Thyroid gland (tissue), 4 donors: Measurements from ENCODE around the gene LYSMD3. TPM values are rescaled to one million over a fixed set of nuclear protein-coding genes. Genes with fewer than 3 reads are reported as not detected.
A peak's percentile ranks its signal among the peaks of the same experiment; 100 is the strongest.
"Not testable (repeated sequence)": the region's sequence is repeated elsewhere in the genome, so short reads cannot be mapped to it uniquely, and the experiment has no call there.

ENCODE experiments used
- DNase-seq, 2 donors: peaks; one replicate each; pipeline ENCODE4 v3.0.0-alpha.2; 2019
- H3K27ac ChIP-seq, 3 donors: fragments of 200-600 bp; sonication (generic); 1 replicate in 2 of 3; 2 replicates in 1 of 3; pipeline ENCODE4 v1.5.1; 2016 to 2019; ENCODE audit warnings: mild to moderate bottlenecking in 1 of 3, moderate library complexity in 1 of 3
- H3K27me3 ChIP-seq: fragments of 200-600 bp; sonication (generic); one replicate; pipeline ENCODE4 v1.5.1; 2019
- H3K36me3 ChIP-seq, 2 donors: fragments of 200-600 bp; sonication (generic); one replicate each; pipeline ENCODE4 v1.5.1; 2016 to 2019
- H3K4me1 ChIP-seq, 2 donors: fragments of 200-600 bp; sonication (generic); one replicate each; pipeline ENCODE4 v1.5.1; 2017 to 2019
- H3K4me3 ChIP-seq, 3 donors: fragments of 200-600 bp; sonication (generic); replicated peaks in 1 of 3; 1 replicate in 2 of 3; 2 replicates in 1 of 3; pipeline ENCODE4 v1.5.1; 2016; ENCODE audit warnings: mild to moderate bottlenecking in 1 of 3
- H3K9me3 ChIP-seq: fragments of 200-600 bp; sonication (generic); one replicate; pipeline ENCODE4 v1.5.1; 2017
- POLR2A ChIP-seq, 2 donors: fragments of 450-650 bp; IDR thresholded peaks; one replicate each; pipeline ENCODE4 v1.6.1; 2017; ENCODE audit warnings: antibody characterized with exemption in 2 of 2, mild to moderate bottlenecking in 2 of 2, moderate library complexity in 1 of 2
- WGBS, 2 donors: methylation state at CpG; one replicate each; pipeline ENCODE4 v1.1.5; 2017; 5-methylcytosine and 5-hydroxymethylcytosine counted together
- intact Hi-C: fragments of 100-400 bp; cut with DNase I; formaldehyde crosslinking; loops from one replicate; pipeline ENCODE4 v1.15.1; 2023
- total RNA-seq, 4 donors: library from RNA; depleted of rRNA; stranded (reverse); fragments of >200 nt; gene quantifications; one replicate each; pipeline ENCODE4 v1.2.3, GENCODE V29; 2016
- TF ChIP-seq, protein P1 (sequence below), 6 experiments: fragments of 200-600 bp in 3 of 6; fragments of 450-650 bp in 3 of 6; sonication (generic) in 3 of 6; IDR thresholded peaks; one replicate each; pipeline ENCODE4 v1.5.1; 2016 to 2019; ENCODE audit warnings: antibody characterized with exemption in 6 of 6, mild to moderate bottlenecking in 2 of 6, inconsistent platforms in 1 of 6, moderate library complexity in 1 of 6

Gene LYSMD3
- 10 to 100 TPM; 20.9 to 32.7 (median 27.2) TPM for total RNA-seq

DNA sequence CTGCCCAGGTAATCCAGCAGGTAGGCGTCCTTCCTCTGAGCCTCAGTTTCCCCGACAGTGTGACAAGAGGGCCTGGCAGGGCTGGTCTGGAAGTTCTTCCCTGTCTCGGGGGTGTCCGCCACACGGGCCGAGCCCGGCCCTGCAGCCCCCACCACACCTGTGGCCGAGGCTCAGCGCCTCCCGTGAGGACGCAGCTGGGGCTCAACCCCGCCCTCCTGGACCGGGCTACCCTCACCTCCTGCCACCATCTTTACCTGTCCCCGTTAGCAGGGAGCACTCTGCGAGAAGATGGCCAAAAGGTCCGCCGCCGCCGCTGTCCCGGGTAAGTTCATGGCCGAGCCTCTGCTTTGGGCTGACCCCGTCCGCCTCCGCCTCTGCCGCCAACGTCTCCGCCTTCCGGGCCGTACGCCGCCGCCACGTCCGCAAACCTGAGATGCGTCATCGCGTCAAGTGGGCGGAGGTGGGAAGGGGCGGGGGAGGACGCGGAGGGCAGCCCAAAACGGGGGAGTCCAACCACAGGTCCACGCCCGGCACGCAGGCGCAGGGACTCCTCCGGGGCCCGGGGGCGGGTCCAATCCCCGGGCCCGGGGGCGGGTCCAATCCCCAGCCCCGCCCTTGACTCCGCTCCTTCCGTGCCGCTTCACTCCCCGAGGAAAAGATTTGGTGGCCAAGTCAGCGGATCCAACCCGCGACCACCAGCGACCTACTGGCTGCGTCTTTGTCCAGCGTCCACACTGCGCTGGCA lies at the start of gene LYSMD3:
Gene LYSMD3, minus strand, starts transcription at position 391 of the 745 bp plus-strand sequence. CDS start 4,295 bp downstream, outside the sequence.
- H3K9me3 ChIP-seq = no peaks in the 10 kb centered on the region
- DNase-seq = peak; percentile 97 to 98
- peak; percentile 75 to 98 for TF ChIP-seq POLR2A (IDR thresholded peaks at IDR 0.05)
- TF ChIP-seq, protein P1, sequence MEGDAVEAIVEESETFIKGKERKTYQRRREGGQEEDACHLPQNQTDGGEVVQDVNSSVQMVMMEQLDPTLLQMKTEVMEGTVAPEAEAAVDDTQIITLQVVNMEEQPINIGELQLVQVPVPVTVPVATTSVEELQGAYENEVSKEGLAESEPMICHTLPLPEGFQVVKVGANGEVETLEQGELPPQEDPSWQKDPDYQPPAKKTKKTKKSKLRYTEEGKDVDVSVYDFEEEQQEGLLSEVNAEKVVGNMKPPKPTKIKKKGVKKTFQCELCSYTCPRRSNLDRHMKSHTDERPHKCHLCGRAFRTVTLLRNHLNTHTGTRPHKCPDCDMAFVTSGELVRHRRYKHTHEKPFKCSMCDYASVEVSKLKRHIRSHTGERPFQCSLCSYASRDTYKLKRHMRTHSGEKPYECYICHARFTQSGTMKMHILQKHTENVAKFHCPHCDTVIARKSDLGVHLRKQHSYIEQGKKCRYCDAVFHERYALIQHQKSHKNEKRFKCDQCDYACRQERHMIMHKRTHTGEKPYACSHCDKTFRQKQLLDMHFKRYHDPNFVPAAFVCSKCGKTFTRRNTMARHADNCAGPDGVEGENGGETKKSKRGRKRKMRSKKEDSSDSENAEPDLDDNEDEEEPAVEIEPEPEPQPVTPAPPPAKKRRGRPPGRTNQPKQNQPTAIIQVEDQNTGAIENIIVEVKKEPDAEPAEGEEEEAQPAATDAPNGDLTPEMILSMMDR (IDR thresholded peaks at IDR 0.05) = no peak
- H3K27me3 ChIP-seq = no peaks in the 10 kb centered on the region
- peaks cover 14 to 23% of the 10 kb centered on the region in 2 donors for H3K4me1 ChIP-seq
- 0 to 2% methylated on average over 29 to 30 of the region's 64 CpGs for WGBS, 2 donors
- intact Hi-C loops = loop anchor here (10.0 kb wide), 1 partner anchor 55 kb away; the partner anchor contains the start of genes MBLAC2 and POLR3G
- peak within 1 kb of the TSS; percentile 67 to 93 (median 91) for H3K27ac ChIP-seq
- H3K4me3 ChIP-seq = peak within 1 kb of the TSS; percentile 72 to 94 (median 79)
- peaks cover 0 to 4% of the 10 kb centered on the region in 2 donors for H3K36me3 ChIP-seq

DNA sequence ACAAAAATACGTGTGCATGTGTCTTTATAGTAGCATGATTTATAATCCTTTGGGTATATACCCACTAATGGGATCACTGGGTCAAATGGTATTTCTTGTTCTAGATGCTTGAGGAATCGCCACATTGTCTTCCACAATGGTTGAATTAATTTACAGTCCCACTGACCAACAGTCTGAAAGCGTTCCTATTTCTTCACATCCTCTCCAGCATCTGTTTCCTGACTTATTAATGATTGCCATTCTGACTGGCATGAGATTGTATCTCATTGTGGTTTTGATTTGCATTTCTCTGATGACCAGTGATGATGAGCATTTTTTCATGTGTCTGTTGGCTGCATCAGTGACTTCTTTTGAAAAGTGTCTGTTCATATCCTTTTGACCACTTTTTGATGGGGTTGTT lies 47.2 kb upstream of the LYSMD3 start:
- intact Hi-C loops, H3K36me3 ChIP-seq, DNase-seq, H3K4me3 ChIP-seq, H3K4me1 ChIP-seq, H3K9me3 ChIP-seq, H3K27ac ChIP-seq, H3K27me3 ChIP-seq: not testable (repeated sequence)
- 89 to 95% methylated on average over 3 of the region's 3 CpGs for WGBS, 2 donors

DNA sequence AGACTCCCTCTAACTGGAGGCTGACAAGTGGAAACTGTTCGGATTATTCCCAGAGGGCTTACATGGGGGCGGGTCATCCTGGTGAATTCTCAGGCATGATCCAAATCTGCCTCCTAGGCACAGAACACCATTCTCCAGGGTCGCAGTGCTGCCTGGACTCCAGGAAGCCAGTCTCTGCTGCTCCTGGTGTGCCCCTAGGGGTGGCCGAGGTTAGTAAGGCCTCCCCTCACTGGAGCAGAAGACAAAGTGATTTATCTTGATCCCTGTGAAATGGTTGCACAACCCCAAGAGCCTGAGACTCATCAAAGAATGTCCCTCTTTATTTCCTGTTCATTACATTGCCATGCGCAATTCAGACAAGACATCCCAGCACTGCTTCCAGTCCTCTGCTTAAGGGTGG lies 46.3 kb upstream of the LYSMD3 start:
- no peak overlapping the region for H3K27ac ChIP-seq
- intact Hi-C loops = no loop called here
- DNase-seq = no peak
- TF ChIP-seq, protein P1 (IDR thresholded peaks at IDR 0.05) = no peak
- no peak for TF ChIP-seq POLR2A (IDR thresholded peaks at IDR 0.05)
- H3K27me3 ChIP-seq = no peaks in the 10 kb centered on the region
- no peaks in the 10 kb centered on the region for H3K9me3 ChIP-seq
- H3K4me1 ChIP-seq = no peaks in the 10 kb centered on the region
- WGBS, 2 donors = 94 to 99% methylated on average over 5 of the region's 5 CpGs
- H3K36me3 ChIP-seq = no peaks in the 10 kb centered on the region
- no peak overlapping the region for H3K4me3 ChIP-seq

DNA sequence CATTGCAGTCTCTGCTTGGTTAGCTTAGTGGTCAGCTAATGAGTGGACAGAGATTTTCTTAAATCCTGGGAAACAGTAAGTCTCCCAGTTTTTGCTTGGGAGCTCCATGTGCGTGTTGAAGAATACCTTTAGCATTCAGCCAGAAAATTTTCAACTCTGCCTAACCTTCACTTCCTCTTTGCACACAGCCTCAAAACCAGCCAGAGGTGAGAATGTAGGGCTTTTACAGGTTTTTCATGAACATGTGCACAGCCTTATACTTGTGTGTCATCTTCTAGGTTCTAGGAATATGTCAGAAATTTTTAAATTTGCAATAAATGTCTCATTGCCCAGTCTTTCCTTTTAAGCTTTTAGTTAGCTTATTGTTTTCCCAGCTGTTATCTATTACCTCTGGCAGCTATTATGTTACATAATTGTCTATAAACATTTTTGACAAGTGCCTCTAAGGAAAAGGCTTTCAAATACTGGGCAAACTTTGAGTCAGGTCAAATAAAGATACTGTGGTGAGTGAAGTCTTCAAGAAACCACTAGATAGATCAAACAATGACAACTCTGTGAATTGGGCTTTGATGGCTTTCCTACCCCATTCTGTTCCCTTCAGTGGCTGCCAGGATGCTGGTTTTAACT lies 41.9 kb upstream of the LYSMD3 start:
- Histone ChIP-seq H3K9me3 (no peaks in the 10 kb centered on the region), H3K4me3 (no peak overlapping the region), H3K27me3 (no peaks in the 10 kb centered on the region), H3K27ac (no peak overlapping the region), H3K36me3 (no peaks in the 10 kb centered on the region), H3K4me1 (no peaks in the 10 kb centered on the region)
- WGBS, 2 donors = 82 to 92% methylated on average over 1 of the region's 1 CpG
- DNase-seq = no peak
- intact Hi-C loops = no loop called here
- no peak for TF ChIP-seq POLR2A (IDR thresholded peaks at IDR 0.05)
- TF ChIP-seq, protein P1 (IDR thresholded peaks at IDR 0.05) = no peak

DNA sequence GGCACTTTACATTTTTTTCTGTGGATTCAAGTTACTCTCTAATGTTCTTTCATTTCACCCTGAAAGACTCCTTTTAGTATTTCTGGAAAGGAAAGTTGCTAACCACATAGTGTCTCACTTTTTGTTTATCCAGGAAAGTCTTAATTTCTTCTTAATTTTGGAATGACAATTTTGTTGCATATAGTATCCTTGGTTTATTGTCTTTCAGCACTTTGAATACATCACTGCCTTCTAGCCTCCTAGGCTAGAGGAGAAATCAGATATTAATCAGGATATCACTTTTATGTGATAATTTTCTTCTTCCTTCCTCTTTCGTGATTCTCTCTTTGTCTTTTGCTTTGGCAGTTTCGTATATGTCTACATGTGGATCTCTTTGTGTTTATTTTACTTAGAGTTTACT lies 40.6 kb upstream of the LYSMD3 start:
- Histone ChIP-seq H3K4me3 (no peak overlapping the region), H3K27me3 (no peaks in the 10 kb centered on the region), H3K36me3 (no peaks in the 10 kb centered on the region), H3K27ac (no peak overlapping the region), H3K9me3 (no peaks in the 10 kb centered on the region), H3K4me1 (no peaks in the 10 kb centered on the region)
- WGBS, 2 donors = 86 to 90% methylated on average over 2 of the region's 2 CpGs
- no peak for DNase-seq
- intact Hi-C loops = no loop called here
- no peak for TF ChIP-seq POLR2A (IDR thresholded peaks at IDR 0.05)
- TF ChIP-seq, protein P1 (IDR thresholded peaks at IDR 0.05) = no peak
